Retinal pigment epithelial cell (primary cell): ENCODE results near the gene CLEC9A.

ENCODE experiments used
- DNase-seq: peaks from one replicate; pipeline ENCODE4 v3.0.0-alpha.2; 2010; ENCODE audit warnings: low read depth
- H3K4me3 ChIP-seq: 2 replicates; pipeline ENCODE4 v1.5.1; 2011; ENCODE audit warnings: mild to moderate bottlenecking, low read length, control low read depth, moderate library complexity
- CTCF ChIP-seq: conservative IDR thresholded peaks from 2 replicates; pipeline ENCODE4 v1.5.1; 2011; ENCODE audit warnings: low read depth, low read length, control low read depth, inconsistent platforms

Gene CLEC9A

GRCh38 chr12:10073261-10073660 is 42.8 kb downstream of the CLEC9A start:
- TF ChIP-seq CTCF = no peak
- no peak overlapping the region for H3K4me3 ChIP-seq
- no peak for DNase-seq

- H3K4me3 ChIP-seq = no peak overlapping the region
- TF ChIP-seq CTCF = no peak
- no peak for DNase-seq
Observed at GRCh38 chr12:10075451-10075850, 45.0 kb downstream of the CLEC9A start.

GRCh38 chr12:10082117-10082874 is 51.8 kb downstream of the CLEC9A start:
- DNase-seq = no peak
- no peak for TF ChIP-seq CTCF
- H3K4me3 ChIP-seq = no peak overlapping the region

- DNase-seq = no peak
- TF ChIP-seq CTCF = no peak
- H3K4me3 ChIP-seq = no peak overlapping the region
Observed at GRCh38 chr12:10084733-10085132, 54.3 kb downstream of the CLEC9A start.

GRCh38 chr12:10086387-10086786 is 55.9 kb downstream of the CLEC9A start:
- H3K4me3 ChIP-seq = no peak overlapping the region
- no peak for TF ChIP-seq CTCF
- no peak for DNase-seq

- no peak for DNase-seq
- TF ChIP-seq CTCF = no peak
- H3K4me3 ChIP-seq = no peak overlapping the region
Observed at GRCh38 chr12:10088031-10088430, 57.5 kb downstream of the CLEC9A start.
